Bronchus fibroblast of lung (primary cell): ENCODE data around the gene CEMIP. TPM values are rescaled to one million over a fixed set of nuclear protein-coding genes. Genes with fewer than 3 reads are reported as not detected.

Experiments
- total RNA-seq: library from RNA; depleted of rRNA; stranded (reverse); fragments of >200 nt; gene quantifications from 2 replicates; pipeline ENCODE4 v1.2.3, GENCODE V29; 2015

Gene CEMIP
- total RNA-seq, result 2.7 and 3.0 TPM in 2 replicates

GRCh38 chr15:80778964-80779657 is at the start of gene CEMIP:
TSS of gene CEMIP (plus strand) at chr15:80779370. CDS start at chr15:80873880, 94,510 bp downstream.

GRCh38 chr15:80989518-80990478 is 210.6 kb downstream of the CEMIP start, which contains the start of gene MESD:
TSS of gene MESD (minus strand) at chr15:80989819. CDS start at chr15:80989791, 28 bp downstream.

GRCh38 chr15:81000624-81001151 is 221.5 kb downstream of the CEMIP start, which contains the start of gene TLNRD1:
TSS of gene TLNRD1 (plus strand) at chr15:81000923. CDS start at chr15:81002272, 1,349 bp downstream.

Other genes starting within 250 kb of the CEMIP start
- 5.2 and 6.1 TPM in 2 replicates for gene ABHD17C, start 84.1 kb upstream of the CEMIP start, total RNA-seq
- 14.7 and 16.3 TPM in 2 replicates for gene MESD, start 210.4 kb downstream of the CEMIP start, total RNA-seq
- gene TLNRD1, start 221.6 kb downstream of the CEMIP start, total RNA-seq, result 13.2 and 15.0 TPM in 2 replicates